ENCODE data around the gene PEX14. TPM values are rescaled to one million over a fixed set of nuclear protein-coding genes. Genes with fewer than 3 reads are reported as not detected.

PEX14 gene
- polyA plus RNA-seq, 3 donors = 22.7 to 26.6 (median 26.1) TPM

- DNase-seq = no peak
Observed at GRCh38 chr1:10678402-10678801, 203.7 kb downstream of the PEX14 start.

DNA sequence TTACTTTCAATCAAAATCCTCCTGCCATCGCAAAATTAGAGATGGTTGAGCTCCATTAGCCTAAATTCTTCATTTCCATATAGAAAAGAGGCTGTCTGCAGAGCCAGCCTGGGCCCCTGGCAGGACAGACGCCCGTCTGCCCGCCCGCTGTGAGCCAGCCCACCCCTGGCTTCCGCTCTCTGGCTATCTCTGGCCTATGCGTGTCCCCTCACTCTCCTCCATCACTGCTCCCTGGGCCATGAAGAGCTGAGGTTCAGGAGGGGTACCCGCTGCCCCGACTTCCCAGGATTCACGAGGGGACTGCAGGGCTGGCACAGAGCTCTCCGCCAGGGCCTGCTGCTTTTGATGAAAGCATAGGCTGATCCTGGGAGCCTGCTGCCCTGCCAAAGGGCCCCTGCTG is 204.1 kb downstream of the PEX14 start:
- DNase-seq = no peak

DNA sequence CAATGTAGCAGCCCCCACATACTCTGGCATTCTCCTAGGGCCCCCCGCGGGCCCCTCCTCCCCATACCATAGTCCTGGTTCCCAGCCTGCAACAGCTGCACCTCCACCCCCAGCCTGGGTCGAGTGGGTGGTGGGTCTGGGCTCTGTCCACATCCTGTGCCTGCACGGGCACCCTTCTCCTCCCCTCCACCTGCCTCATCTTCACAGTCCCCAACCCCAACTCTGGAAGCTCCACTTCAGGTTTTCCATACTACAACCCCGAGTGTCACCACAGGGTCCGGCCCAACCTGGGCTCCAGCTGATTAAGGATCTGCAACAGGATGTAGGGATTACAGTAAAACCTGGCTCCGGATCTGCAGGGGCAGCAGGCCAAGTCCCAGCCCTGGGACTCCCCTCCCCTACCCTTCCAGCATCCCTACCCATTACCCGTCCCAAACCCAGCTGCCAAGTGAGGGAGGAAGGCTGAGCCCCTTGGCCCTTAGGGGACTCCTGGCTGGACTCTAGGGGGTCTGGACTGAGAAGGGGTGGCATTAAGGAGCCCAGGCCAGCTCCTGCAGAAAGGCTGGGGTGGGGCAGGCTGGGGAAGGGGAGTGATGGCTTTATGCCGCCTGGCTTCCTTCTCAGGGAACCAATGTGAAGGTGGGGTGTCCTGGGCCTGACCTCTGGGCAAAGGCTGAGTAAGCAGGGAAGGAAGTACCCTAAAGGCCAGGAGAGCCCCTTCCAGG is 204.9 kb downstream of the PEX14 start:
- DNase-seq = peak; percentile 88

Other genes with a start within 250 kb of the PEX14 start
- gene PGD, start 75.9 kb upstream of the PEX14 start, polyA plus RNA-seq (ENCODE audit: insufficient read length in 3 of 3) = 100 to 1,000 TPM; 196 to 218 (median 199) TPM
- gene CENPS, start 44.5 kb upstream of the PEX14 start, polyA plus RNA-seq (ENCODE audit: insufficient read length in 3 of 3) = 10 to 100 TPM; 35.7 to 38.8 (median 36.2) TPM
- gene CORT, start 24.9 kb upstream of the PEX14 start, polyA plus RNA-seq (ENCODE audit: insufficient read length in 3 of 3) = 1 to 10 TPM; 1.2 to 4.0 (median 2.7) TPM
- gene DFFA, start 2.4 kb upstream of the PEX14 start, polyA plus RNA-seq (ENCODE audit: insufficient read length in 3 of 3) = 10 to 100 TPM; 42.3 to 47.7 (median 43.9) TPM

Measured in renal pelvis (tissue), 4 donors.